Loucy (cell line): ENCODE data around the gene HS3ST5.

ENCODE experiments used
- CTCF ChIP-seq: fragments of 200-600 bp; sonication (generic); conservative IDR thresholded peaks from 2 replicates; pipeline ENCODE4 v1.5.1; 2014; ENCODE audit warnings: mild to moderate bottlenecking, antibody characterized with exemption, low read length
- EZH2phosphoT487 ChIP-seq: fragments of 200-600 bp; IDR thresholded peaks from 2 replicates; pipeline ENCODE4 v1.6.1; 2018; ENCODE audit warnings: antibody characterized with exemption, mild to moderate bottlenecking, moderate library complexity, borderline replicate concordance

- no peak for TF ChIP-seq EZH2phosphoT487
- TF ChIP-seq CTCF: no peak
Measured at GRCh38 chr6:114181664-114182063, 161.2 kb downstream of the HS3ST5 start.
